ENCODE measurements around the gene TMEM158. TPM values are rescaled to one million over a fixed set of nuclear protein-coding genes. Genes with fewer than 3 reads are reported as not detected.
A peak's percentile ranks its signal among the peaks of the same experiment; 100 is the strongest.

The TMEM158 gene
- total RNA-seq, result 4.7 and 9.0 TPM in 2 replicates

DNA sequence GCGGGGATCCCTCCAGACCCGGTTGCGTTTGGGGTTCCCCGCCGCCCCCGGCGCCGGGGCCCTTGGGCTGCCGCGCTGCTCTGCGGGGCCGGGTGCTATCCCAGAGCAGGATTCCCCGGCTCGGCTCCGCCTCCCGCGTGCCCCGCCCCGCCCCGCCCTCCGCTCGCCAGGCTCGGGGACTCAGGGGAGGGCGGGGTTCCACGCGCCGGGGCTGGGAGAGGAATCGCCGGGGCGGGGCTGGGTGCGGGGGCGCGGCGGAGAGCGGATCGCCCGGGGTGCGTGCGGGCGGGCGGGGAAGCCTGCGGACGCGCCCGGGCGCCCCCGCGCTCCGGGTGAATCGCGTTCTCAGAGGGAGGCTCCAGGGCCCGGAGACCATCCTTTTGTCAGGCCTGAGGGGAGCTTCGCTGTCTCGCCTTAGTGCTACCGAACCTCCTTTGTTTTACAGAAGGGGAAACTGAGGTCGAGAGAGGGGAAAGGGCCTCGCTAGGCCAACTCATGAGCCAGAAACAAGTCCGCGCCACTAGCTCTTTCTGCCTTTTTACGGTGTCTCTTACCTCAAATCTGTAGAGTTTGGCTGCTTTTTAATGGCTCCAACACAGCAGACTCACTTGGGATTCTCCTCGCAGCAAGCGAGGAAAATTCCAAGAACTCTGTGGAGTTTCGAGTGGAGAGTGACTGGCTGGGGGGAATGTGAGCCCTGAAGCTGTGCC, at the start of gene TMEM158:
Gene TMEM158, minus strand, starts transcription at position 82 of the 710 bp plus-strand sequence. CDS start 260 bp downstream, outside the sequence.
- Histone ChIP-seq H3K4me2 (ENCODE audit: insufficient read depth, low read length) (peak within 1 kb of the TSS; percentile 92), H3K9me3 (ENCODE audit: low read depth, low read length) (no peaks in the 10 kb centered on the region), H3K79me2 (ENCODE audit: insufficient read depth, low read length) (peaks cover 7% of the 10 kb centered on the region), H3K36me3 (ENCODE audit: insufficient read depth, low read length) (no peaks in the 10 kb centered on the region), H3K27ac (ENCODE audit: low read depth, low read length) (no peak within 1 kb of the TSS), H3K4me1 (ENCODE audit: insufficient read depth, low read length) (peaks cover 15% of the 10 kb centered on the region), H4K20me1 (ENCODE audit: insufficient read depth, low read length) (no peaks in the 10 kb centered on the region), H3K4me3 (ENCODE audit: insufficient read depth, low read length) (peak within 1 kb of the TSS; percentile 86), H2AFZ (ENCODE audit: low read length) (peak within 1 kb of the TSS; percentile 92), H3K27me3 (ENCODE audit: insufficient read depth, low read length) (peaks cover 18% of the 10 kb centered on the region)
- peak; percentile 99 for DNase-seq (ENCODE audit: insufficient read length, low spot score, missing footprints)
- TF ChIP-seq, protein P1, sequence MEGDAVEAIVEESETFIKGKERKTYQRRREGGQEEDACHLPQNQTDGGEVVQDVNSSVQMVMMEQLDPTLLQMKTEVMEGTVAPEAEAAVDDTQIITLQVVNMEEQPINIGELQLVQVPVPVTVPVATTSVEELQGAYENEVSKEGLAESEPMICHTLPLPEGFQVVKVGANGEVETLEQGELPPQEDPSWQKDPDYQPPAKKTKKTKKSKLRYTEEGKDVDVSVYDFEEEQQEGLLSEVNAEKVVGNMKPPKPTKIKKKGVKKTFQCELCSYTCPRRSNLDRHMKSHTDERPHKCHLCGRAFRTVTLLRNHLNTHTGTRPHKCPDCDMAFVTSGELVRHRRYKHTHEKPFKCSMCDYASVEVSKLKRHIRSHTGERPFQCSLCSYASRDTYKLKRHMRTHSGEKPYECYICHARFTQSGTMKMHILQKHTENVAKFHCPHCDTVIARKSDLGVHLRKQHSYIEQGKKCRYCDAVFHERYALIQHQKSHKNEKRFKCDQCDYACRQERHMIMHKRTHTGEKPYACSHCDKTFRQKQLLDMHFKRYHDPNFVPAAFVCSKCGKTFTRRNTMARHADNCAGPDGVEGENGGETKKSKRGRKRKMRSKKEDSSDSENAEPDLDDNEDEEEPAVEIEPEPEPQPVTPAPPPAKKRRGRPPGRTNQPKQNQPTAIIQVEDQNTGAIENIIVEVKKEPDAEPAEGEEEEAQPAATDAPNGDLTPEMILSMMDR (IDR thresholded peaks at IDR 0.05; ENCODE audit: extremely low read depth, low read depth, low read length), result no peak

DNA sequence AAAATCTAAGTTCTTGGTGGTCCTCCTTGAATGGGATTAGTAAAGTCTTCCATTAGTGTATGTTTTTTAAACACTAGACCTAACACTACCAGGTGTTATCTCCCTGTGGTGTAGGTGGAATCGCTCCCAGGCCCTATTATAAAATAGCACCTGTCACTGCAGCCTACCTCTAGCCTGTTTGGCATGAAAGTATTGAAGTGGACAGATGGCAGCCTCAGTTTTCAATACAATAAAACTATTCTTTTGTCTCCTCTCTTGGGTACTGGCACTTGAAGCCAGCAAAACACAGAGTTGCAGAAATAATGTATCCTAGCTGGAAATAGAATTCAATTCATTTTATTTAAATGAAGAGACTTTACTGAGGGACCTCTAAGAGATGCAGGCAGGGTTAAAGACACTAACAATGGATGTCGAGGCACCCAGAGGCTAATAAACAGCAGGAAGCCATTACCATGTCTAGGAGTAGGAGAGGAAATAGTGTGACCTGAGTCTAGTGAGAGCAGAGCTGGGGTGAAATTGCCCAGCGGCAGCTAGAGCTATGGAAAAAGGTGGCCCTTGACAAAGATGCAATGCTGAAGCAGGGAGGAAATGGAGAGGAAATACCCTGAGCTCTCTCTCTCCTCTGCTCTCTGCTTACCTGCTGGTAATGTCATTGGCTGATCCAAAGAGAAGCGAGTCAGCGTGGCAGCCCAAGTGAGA, 49.1 kb upstream of the TMEM158 start:
- no peak overlapping the region for H3K27ac ChIP-seq (ENCODE audit: low read depth, low read length)
- TF ChIP-seq, protein P1 (IDR thresholded peaks at IDR 0.05; ENCODE audit: extremely low read depth, low read depth, low read length), result no peak
- no peak for DNase-seq (ENCODE audit: insufficient read length, low spot score, missing footprints)
- H2AFZ ChIP-seq (ENCODE audit: low read length), result no peak overlapping the region
- no peaks in the 10 kb centered on the region for H3K79me2 ChIP-seq (ENCODE audit: insufficient read depth, low read length)
- H3K27me3 ChIP-seq (ENCODE audit: insufficient read depth, low read length), result peaks cover 11% of the 10 kb centered on the region
- H3K4me3 ChIP-seq (ENCODE audit: insufficient read depth, low read length), result no peak overlapping the region
- H3K4me1 ChIP-seq (ENCODE audit: insufficient read depth, low read length), result peaks cover 6% of the 10 kb centered on the region
- no peaks in the 10 kb centered on the region for H3K9me3 ChIP-seq (ENCODE audit: low read depth, low read length)
- H3K36me3 ChIP-seq (ENCODE audit: insufficient read depth, low read length), result no peaks in the 10 kb centered on the region
- H3K4me2 ChIP-seq (ENCODE audit: insufficient read depth, low read length), result no peak overlapping the region
- no peaks in the 10 kb centered on the region for H4K20me1 ChIP-seq (ENCODE audit: insufficient read depth, low read length)

DNA sequence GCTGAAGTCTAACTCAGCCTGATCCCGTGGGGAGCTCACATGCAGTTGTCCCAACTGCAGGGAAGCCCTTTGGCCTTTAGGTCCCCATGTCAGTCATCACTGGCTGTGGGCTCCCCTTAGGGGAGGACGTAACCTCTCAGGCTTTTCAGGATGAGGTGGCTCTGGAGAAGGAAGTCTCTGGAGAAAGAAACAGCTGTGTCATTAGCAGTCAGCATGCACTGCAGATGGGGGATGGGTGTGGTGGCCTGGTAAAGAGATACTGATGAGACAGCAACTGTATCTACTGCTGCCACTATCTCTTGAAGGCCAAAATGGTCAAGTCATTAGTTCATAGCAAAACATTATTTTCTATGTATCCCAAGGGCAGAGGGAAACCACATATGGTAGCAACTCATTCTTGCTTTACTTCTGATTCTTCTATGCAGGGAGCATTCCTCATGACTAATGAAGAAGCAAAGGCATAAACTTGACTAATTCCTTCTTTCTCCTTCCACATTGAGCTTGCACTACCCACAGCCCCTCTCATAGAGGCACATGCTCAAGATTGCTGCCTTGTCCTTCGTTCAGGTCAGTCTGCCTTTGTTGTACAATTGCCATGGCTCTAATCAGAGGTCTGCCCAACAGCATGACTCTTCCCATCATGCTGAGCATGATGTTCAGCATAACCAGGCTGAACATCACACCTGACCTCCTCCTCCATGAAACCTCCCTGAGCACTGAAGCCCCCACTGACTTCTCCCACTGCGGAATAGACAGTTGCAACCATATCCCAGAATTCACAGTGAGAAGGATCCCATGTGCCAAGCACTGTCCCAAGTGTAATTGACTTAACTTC, 47.8 kb upstream of the TMEM158 start:
- H3K36me3 ChIP-seq (ENCODE audit: insufficient read depth, low read length), result no peaks in the 10 kb centered on the region
- no peaks in the 10 kb centered on the region for H3K79me2 ChIP-seq (ENCODE audit: insufficient read depth, low read length)
- peaks cover 11% of the 10 kb centered on the region for H3K27me3 ChIP-seq (ENCODE audit: insufficient read depth, low read length)
- peak; percentile 44 for DNase-seq (ENCODE audit: insufficient read length, low spot score, missing footprints)
- no peak overlapping the region for H3K4me3 ChIP-seq (ENCODE audit: insufficient read depth, low read length)
- H3K9me3 ChIP-seq (ENCODE audit: low read depth, low read length), result no peaks in the 10 kb centered on the region
- no peaks in the 10 kb centered on the region for H4K20me1 ChIP-seq (ENCODE audit: insufficient read depth, low read length)
- H3K4me2 ChIP-seq (ENCODE audit: insufficient read depth, low read length), result no peak overlapping the region
- no peak overlapping the region for H2AFZ ChIP-seq (ENCODE audit: low read length)
- H3K4me1 ChIP-seq (ENCODE audit: insufficient read depth, low read length), result peaks cover 6% of the 10 kb centered on the region
- no peak overlapping the region for H3K27ac ChIP-seq (ENCODE audit: low read depth, low read length)
- TF ChIP-seq, protein P1 (IDR thresholded peaks at IDR 0.05; ENCODE audit: extremely low read depth, low read depth, low read length), result no peak

All from osteoblast (primary cell).